Small intestine (tissue), 7 donors: ENCODE measurements around the gene MAP2K7. TPM values are rescaled to one million over a fixed set of nuclear protein-coding genes. Genes with fewer than 3 reads are reported as not detected.
"Not testable (repeated sequence)": the region's sequence is repeated elsewhere in the genome, so short reads cannot be mapped to it uniquely, and the experiment has no call there.

ENCODE experiments used
- DNase-seq, 2 donors: peaks; one replicate each; pipeline versions ENCODE4 v3.0.0 to v3.0.0-alpha.2; 2013
- FAIRE-seq: peaks from 2 replicates; lab custom pipeline; 2012; peaks lifted over from hg19 to GRCh38; lab: Jason Lieb, UNC
- H3K27ac ChIP-seq, 3 donors: one replicate each; pipeline ENCODE4 v1.5.1; 2013; ENCODE audit warnings: low read length in 2 of 3, mild to moderate bottlenecking in 2 of 3, control low read depth in 1 of 3, inconsistent platforms in 1 of 3, low read depth in 1 of 3, moderate library complexity in 1 of 3
- H3K27me3 ChIP-seq, 3 donors: one replicate each; pipeline ENCODE4 v1.6.1; 2013; ENCODE audit warnings: low read length in 3 of 3, inconsistent platforms in 1 of 3; ENCODE audit not compliant: control insufficient read depth in 3 of 3, insufficient read depth in 3 of 3
- H3K36me3 ChIP-seq, 3 donors: one replicate each; pipeline ENCODE4 v1.6.1; 2013; ENCODE audit warnings: low read length in 3 of 3, inconsistent platforms in 1 of 3, low read depth in 1 of 3, mild to moderate bottlenecking in 1 of 3, moderate library complexity in 1 of 3; ENCODE audit not compliant: control insufficient read depth in 3 of 3, insufficient read depth in 2 of 3
- H3K4me1 ChIP-seq, 3 donors: one replicate each; pipeline ENCODE4 v1.6.1; 2013; ENCODE audit warnings: low read length in 2 of 3, inconsistent platforms in 1 of 3, low read depth in 1 of 3, mild to moderate bottlenecking in 1 of 3, moderate library complexity in 1 of 3; ENCODE audit not compliant: control insufficient read depth in 3 of 3, insufficient read depth in 2 of 3
- H3K4me3 ChIP-seq, 3 donors: one replicate each; pipeline ENCODE4 v1.5.1; 2013; ENCODE audit warnings: low read length in 3 of 3, control low read depth in 1 of 3, inconsistent platforms in 1 of 3, low read depth in 1 of 3, mild to moderate bottlenecking in 1 of 3, moderate library complexity in 1 of 3
- H3K9me3 ChIP-seq, 2 donors: one replicate each; pipeline ENCODE4 v1.6.1; 2013; ENCODE audit warnings: low read depth in 1 of 2, low read length in 1 of 2; ENCODE audit not compliant: control insufficient read depth in 2 of 2, insufficient read depth in 1 of 2
- WGBS, 3 donors: extraction: QIAGEN DNeasy Blood & Tissue Kit; methylation state at CpG; one replicate each; pipeline ENCODE4 v1.1.7; 2013; 5-methylcytosine and 5-hydroxymethylcytosine counted together
- polyA plus RNA-seq, 4 donors: library from polyadenylated mRNA; stranded (reverse) in 3 of 4; unstranded in 1 of 4; fragments of 200-250 nt in 3 of 4; fragments of 120-200 nt in 1 of 4; gene quantifications; one replicate each; pipeline versions ENCODE4 v1.2.1 to v1.2.3, GENCODE V29; 2013
- donor health status: healthy with polysubstance abuse.
- donor health status: control.
- donor health status: control.
- donor health status: Bipolar disorder and iron deficiency.
- donor health status: healthy.

MAP2K7 gene
- polyA plus RNA-seq, 4 donors, result 17.3 to 27.5 (median 21.6) TPM

- WGBS, 3 donors, result 79 to 90% (median 88%) methylated on average over 2 of the region's 2 CpGs
- Histone ChIP-seq H3K36me3 (no peaks in the 10 kb centered on the region), H3K27me3 (peaks cover 0 to 16% (median 2%) of the 10 kb centered on the region in 3 donors), H3K9me3 (no peaks in the 10 kb centered on the region), H3K4me3 (no peak overlapping the region), H3K4me1 (peaks cover 0 to 8% (median 0%) of the 10 kb centered on the region in 3 donors), H3K27ac (no peak overlapping the region)
- DNase-seq, result no peak
- FAIRE-seq, result no peak
Measured at GRCh38 chr19:7883796-7884570, 19.7 kb upstream of the MAP2K7 start.

- no peaks in the 10 kb centered on the region for H3K9me3 ChIP-seq
- 68 to 83% (median 76%) methylated on average over 8 of the region's 8 CpGs for WGBS, 3 donors
- H3K27ac ChIP-seq, result no peak overlapping the region
- no peak for FAIRE-seq
- no peak for DNase-seq
- H3K27me3 ChIP-seq, result peaks cover 0 to 19% (median 2%) of the 10 kb centered on the region in 3 donors
- peaks cover 0 to 8% (median 0%) of the 10 kb centered on the region in 3 donors for H3K4me1 ChIP-seq
- H3K4me3 ChIP-seq, result no peak overlapping the region
- no peaks in the 10 kb centered on the region for H3K36me3 ChIP-seq
Measured at GRCh38 chr19:7885818-7886217, 17.9 kb upstream of the MAP2K7 start.

GRCh38 chr19:7887408-7888144, 16.1 kb upstream of the MAP2K7 start:
- WGBS, 3 donors, result 39 to 68% (median 50%) methylated on average over 16 of the region's 16 CpGs
- peaks cover 0 to 8% (median 0%) of the 10 kb centered on the region in 3 donors for H3K4me1 ChIP-seq
- peaks cover 0 to 19% (median 2%) of the 10 kb centered on the region in 3 donors for H3K27me3 ChIP-seq
- no peak overlapping the region for H3K4me3 ChIP-seq
- H3K9me3 ChIP-seq, result no peaks in the 10 kb centered on the region
- DNase-seq (no peak), FAIRE-seq (no peak)
- H3K36me3 ChIP-seq, result no peaks in the 10 kb centered on the region
- H3K27ac ChIP-seq, result no peak overlapping the region

GRCh38 chr19:7888145-7888825, 15.4 kb upstream of the MAP2K7 start, which contains the start of gene LRRC8E:
Gene LRRC8E, plus strand, starts transcription at chr19:7888510. Its CDS starts 7,094 bp downstream, at chr19:7895604.
- no peaks in the 10 kb centered on the region for H3K36me3 ChIP-seq
- peaks cover 0 to 8% (median 0%) of the 10 kb centered on the region in 3 donors for H3K4me1 ChIP-seq
- H3K27ac ChIP-seq, result no peak within 1 kb of the TSS
- WGBS, 3 donors, result 7 to 9% (median 7%) methylated on average over 53 of the region's 53 CpGs
- peaks cover 0 to 19% (median 2%) of the 10 kb centered on the region in 3 donors for H3K27me3 ChIP-seq
- H3K9me3 ChIP-seq, result no peaks in the 10 kb centered on the region
- FAIRE-seq, result no peak
- H3K4me3 ChIP-seq, result peak within 1 kb of the TSS; percentile 26 to 39 (median 28)
- peak; percentile 72 to 80 for DNase-seq

GRCh38 chr19:7888826-7889217, 14.9 kb upstream of the MAP2K7 start:
- DNase-seq, result no peak
- Histone ChIP-seq H3K4me1 (peaks cover 0 to 8% (median 0%) of the 10 kb centered on the region in 3 donors), H3K36me3 (no peaks in the 10 kb centered on the region), H3K27ac (no peak overlapping the region), H3K27me3 (peaks cover 0 to 19% (median 2%) of the 10 kb centered on the region in 3 donors), H3K4me3 (peak overlapping the region; percentile 26 to 39 (median 28)), H3K9me3 (no peaks in the 10 kb centered on the region)
- no peak for FAIRE-seq
- WGBS, 3 donors, result 73 to 78% (median 74%) methylated on average over 8 of the region's 8 CpGs

- WGBS, 3 donors, result 80 to 83% (median 81%) methylated on average over 17 to 18 of the region's 18 CpGs
- not testable (repeated sequence) for H3K9me3 ChIP-seq, DNase-seq, H3K27me3 ChIP-seq, FAIRE-seq, H3K36me3 ChIP-seq, H3K27ac ChIP-seq, H3K4me1 ChIP-seq, H3K4me3 ChIP-seq
Measured at GRCh38 chr19:7893362-7894101, 10.1 kb upstream of the MAP2K7 start.

- Histone ChIP-seq H3K4me1 (peaks cover 0 to 2% (median 0%) of the 10 kb centered on the region in 3 donors), H3K9me3 (no peaks in the 10 kb centered on the region), H3K36me3 (peaks cover 0 to 2% (median 0%) of the 10 kb centered on the region in 3 donors), H3K4me3 (no peak overlapping the region), H3K27me3 (no peaks in the 10 kb centered on the region), H3K27ac (no peak overlapping the region)
- DNase-seq (no peak), FAIRE-seq (no peak)
- 26 to 45% (median 39%) methylated on average over 17 to 18 of the region's 18 CpGs for WGBS, 3 donors
Measured at GRCh38 chr19:7894612-7895309, 8.9 kb upstream of the MAP2K7 start.
